ENCODE measurements around the gene DEFB110. TPM values are rescaled to one million over a fixed set of nuclear protein-coding genes. Genes with fewer than 3 reads are reported as not detected.

Gene DEFB110
- not detected for polyA plus RNA-seq (ENCODE audit: insufficient read length in 3 of 3)

GRCh38 chr6:50021894-50022293, at the start of gene DEFB110:
TSS of gene DEFB110 (minus strand) at chr6:50021994. CDS start at chr6:50021935, 59 bp downstream.
- no peak for DNase-seq (ENCODE audit: low read depth in 3 of 3, low spot score in 2 of 3)

- no peak for DNase-seq (ENCODE audit: low read depth in 3 of 3, low spot score in 2 of 3)
Observed at GRCh38 chr6:50070101-50070500, 48.3 kb upstream of the DEFB110 start.

DNA sequence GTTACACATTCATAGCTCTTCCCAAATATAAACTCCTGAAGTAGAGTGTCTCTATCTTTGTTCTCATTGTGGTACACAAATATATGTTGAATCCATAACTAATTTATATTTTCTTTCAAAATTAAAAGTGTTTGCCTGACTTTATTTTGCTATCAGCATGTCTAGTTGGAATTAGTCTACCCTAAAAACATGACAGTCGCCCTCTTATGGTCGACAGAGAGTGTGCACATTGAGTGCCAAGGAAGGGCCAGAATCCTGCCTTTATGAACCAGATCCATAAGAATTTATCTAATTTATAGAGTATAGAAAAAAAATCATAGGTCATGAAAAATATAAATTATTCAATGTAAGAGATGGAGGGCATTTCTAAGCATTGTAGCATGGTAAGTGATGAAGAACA, 40.3 kb upstream of the DEFB110 start:
- no peak for DNase-seq (ENCODE audit: low read depth in 3 of 3, low spot score in 2 of 3)

GRCh38 chr6:50056242-50056641, 34.4 kb upstream of the DEFB110 start:
- DNase-seq (ENCODE audit: low read depth in 3 of 3, low spot score in 2 of 3), result no peak

DNA sequence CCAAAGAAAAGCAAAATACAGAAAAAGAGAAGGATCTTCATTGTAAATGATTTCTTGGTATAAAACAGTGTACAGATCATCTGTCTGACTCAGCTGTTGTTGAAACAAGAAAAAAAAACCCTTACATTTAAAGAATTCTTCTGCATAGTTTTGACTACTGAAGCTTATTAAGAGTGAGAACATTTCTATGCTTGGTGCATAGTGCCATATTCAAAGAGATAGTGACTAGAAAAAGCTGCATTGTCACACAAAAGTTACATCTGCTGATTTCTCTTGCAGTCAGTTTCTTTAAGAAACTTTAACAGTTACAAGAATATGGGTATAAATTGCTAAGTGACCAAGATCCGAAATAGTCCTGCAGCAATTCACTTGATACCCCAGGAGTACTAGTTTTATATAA, 28.0 kb upstream of the DEFB110 start, which contains the start of gene DEFB112:
Gene DEFB112 (minus strand): TSS at position 101 of the 400 bp plus-strand sequence. CDS start 60 bp downstream, at position 41.
- DNase-seq (ENCODE audit: low read depth in 3 of 3, low spot score in 2 of 3), result no peak

GRCh38 chr6:50047026-50047425, 25.2 kb upstream of the DEFB110 start:
- no peak for DNase-seq (ENCODE audit: low read depth in 3 of 3, low spot score in 2 of 3)

GRCh38 chr6:50030777-50031562, 9.2 kb upstream of the DEFB110 start:
- no peak for DNase-seq (ENCODE audit: low read depth in 3 of 3, low spot score in 2 of 3)

- DNase-seq (ENCODE audit: low read depth in 3 of 3, low spot score in 2 of 3), result no peak
Observed at GRCh38 chr6:50030350-50030749, 8.6 kb upstream of the DEFB110 start.

- DNase-seq (ENCODE audit: low read depth in 3 of 3, low spot score in 2 of 3), result no peak
Observed at GRCh38 chr6:50025258-50025657, 3.5 kb upstream of the DEFB110 start.

- DNase-seq (ENCODE audit: low read depth in 3 of 3, low spot score in 2 of 3), result no peak
Observed at GRCh38 chr6:50007819-50008218, 14.0 kb downstream of the DEFB110 start.

- DNase-seq (ENCODE audit: low read depth in 3 of 3, low spot score in 2 of 3), result no peak
Observed at GRCh38 chr6:50003139-50003538, 18.7 kb downstream of the DEFB110 start.

DNA sequence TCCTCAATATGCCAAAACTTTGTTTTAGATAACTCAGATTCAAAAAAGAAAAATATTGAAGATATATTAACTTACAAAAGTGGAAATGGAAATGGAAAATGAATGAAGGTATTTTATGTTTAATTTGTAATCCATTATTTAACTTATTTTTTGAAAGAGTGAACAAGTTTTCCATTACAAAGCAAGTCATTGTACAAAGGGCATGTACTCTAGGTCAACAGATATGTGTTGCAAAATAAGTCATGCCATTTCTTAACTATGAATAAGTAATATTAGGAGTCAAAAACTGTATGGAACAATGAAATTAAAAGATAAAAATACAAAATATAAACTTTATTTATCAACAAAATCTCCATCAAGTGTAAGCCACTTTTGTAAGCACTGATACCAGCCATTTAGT, 26.5 kb downstream of the DEFB110 start:
- no peak for DNase-seq (ENCODE audit: low read depth in 3 of 3, low spot score in 2 of 3)

- no peak for DNase-seq (ENCODE audit: low read depth in 3 of 3, low spot score in 2 of 3)
Observed at GRCh38 chr6:49988900-49989299, 32.9 kb downstream of the DEFB110 start.

GRCh38 chr6:49987749-49988148, 34.0 kb downstream of the DEFB110 start:
- no peak for DNase-seq (ENCODE audit: low read depth in 3 of 3, low spot score in 2 of 3)

GRCh38 chr6:49986551-49986950, 35.2 kb downstream of the DEFB110 start:
- no peak for DNase-seq (ENCODE audit: low read depth in 3 of 3, low spot score in 2 of 3)

DNA sequence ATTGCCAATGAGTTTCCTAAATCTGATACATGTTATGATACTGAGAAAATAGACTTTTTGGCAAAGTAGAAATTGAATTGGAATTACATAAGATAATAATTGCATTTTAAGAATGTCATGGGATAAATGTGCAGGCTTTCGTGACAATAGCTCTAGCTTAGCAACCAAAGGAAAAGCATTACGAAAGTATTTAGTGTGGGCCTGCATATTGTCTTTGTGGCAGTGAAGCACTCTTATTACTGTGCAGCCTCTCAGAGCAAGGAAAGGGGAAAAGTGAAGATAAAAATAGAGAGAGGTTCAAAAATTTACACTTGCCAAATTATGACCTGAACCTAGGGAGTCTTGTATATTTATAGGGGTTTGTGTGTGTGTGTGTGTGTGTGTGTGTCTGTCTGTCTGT, 39.7 kb downstream of the DEFB110 start:
- DNase-seq (ENCODE audit: low read depth in 3 of 3, low spot score in 2 of 3), result no peak

DNA sequence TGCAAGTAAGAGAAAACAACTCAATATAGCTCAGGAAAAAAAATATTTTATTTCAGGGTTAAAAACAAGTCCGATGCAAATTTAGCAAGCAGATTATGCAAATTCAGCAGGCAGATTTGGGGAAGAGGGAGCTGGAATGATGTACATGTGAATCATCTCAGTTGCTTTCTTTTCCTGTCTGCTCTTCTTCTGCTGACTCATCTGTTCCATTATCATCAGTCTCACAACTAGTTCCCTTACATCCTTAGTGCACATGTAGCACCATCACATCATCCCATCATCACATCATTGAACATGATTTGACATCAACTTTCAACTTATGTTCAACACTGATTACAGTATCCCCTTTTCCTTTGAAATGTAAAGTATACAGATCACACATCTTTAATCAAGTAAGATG, 40.9 kb downstream of the DEFB110 start:
- DNase-seq (ENCODE audit: low read depth in 3 of 3, low spot score in 2 of 3), result no peak

- no peak for DNase-seq (ENCODE audit: low read depth in 3 of 3, low spot score in 2 of 3)
Observed at GRCh38 chr6:49979584-49979983, 42.2 kb downstream of the DEFB110 start.

GRCh38 chr6:49978332-49979226, 43.2 kb downstream of the DEFB110 start:
- DNase-seq (ENCODE audit: low read depth in 3 of 3, low spot score in 2 of 3), result no peak

- no peak for DNase-seq (ENCODE audit: low read depth in 3 of 3, low spot score in 2 of 3)
Observed at GRCh38 chr6:49969605-49970004, 52.2 kb downstream of the DEFB110 start, which contains the start of gene DEFB113. TSS of gene DEFB113 (minus strand) at chr6:49969625. CDS start at chr6:49969625, 0 bp downstream.

Data from right renal cortex interstitium (tissue), 3 donors.